DMS79 treated with DMSO at 0.1 percent for 48 hours (cell line): Measurements from ENCODE around the gene PTTG1IP.

Experiments used
- DNase-seq: peaks from one replicate; lab custom pipeline; 2025; lab: John Stamatoyannopoulos, UW

Gene PTTG1IP

DNA sequence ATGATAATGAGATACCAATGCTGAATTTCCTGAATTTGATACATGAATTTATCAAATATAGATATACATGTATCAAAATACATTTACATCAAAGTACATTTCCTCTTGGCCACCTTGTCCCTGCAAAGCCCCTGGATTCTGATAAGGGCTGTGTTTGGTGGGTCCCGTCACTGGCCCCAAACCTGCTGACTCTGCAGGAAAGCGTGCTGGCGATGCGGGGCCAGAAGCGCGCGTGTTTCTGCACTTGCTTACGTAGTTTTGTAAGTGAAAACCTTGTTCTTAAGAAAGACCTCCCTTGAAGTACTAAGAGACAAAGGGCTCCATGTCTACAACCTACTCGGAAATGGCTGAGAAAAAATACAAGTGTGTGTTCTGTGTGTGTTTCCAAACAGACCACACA, 36.2 kb upstream of the PTTG1IP start:
- DNase-seq, result peak; percentile 33

DNA sequence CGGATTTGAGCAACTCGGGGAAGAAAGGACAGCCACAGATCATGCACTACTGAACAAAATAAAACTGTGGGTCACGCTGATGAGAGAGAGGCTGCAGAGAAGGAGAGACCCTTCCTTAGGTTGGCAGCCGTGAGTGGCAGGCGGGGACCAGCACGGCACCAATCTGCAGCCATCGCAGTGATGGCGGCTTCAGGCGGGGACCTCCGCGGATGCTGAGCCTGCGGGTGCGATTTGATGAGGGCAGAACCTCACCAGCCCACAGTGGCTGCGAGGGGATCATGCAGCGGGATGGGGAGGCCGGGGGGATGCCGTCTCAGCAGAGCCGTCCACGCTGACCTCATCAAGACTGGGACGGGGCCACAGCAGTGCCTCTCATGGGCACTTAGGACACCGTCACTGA, 35.4 kb upstream of the PTTG1IP start:
- no peak for DNase-seq

DNA sequence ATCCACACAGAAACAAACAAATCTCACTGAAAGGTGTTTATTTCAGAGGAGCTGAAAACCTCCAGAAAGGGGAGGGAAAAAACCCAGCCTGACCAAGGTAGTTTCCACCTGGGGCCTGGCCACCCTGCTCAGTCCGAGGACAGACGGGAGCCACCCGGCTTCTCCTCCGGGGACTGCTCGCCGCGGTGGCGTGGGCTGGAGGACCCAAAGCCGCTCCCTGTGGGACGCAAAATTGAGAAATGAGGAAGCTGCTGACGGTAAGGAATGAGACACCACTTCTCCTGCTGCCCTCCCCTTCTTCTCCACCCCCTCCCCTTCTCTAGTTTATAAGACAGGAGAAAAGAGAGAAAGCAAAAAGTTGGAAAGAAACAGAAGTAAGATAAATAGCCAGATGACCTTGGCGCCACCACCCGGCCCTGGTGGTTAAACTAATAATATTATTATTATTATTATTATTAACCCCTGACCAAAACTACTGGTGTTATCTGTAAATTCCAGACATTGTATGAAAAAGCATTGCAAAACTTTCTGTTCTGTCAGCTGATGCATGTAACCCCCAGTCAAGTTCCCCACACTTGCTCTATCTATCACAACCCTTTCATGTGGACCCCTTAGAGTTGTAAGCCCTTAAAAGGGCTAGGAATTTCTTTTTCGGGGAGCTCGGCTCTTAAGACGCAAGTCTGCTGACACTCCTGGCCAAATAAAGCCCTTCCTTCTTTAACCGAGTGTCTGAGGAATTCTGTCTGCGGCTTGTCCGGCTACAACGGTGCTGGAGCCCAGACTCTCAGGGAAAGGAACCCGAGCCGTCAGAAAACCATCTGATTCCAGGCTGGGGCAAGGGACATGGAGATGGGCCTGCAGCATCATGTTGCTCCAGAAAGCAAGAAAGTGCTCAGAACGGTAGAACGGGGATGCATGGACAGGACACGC, 34.7 kb upstream of the PTTG1IP start:
- DNase-seq, result no peak

DNA sequence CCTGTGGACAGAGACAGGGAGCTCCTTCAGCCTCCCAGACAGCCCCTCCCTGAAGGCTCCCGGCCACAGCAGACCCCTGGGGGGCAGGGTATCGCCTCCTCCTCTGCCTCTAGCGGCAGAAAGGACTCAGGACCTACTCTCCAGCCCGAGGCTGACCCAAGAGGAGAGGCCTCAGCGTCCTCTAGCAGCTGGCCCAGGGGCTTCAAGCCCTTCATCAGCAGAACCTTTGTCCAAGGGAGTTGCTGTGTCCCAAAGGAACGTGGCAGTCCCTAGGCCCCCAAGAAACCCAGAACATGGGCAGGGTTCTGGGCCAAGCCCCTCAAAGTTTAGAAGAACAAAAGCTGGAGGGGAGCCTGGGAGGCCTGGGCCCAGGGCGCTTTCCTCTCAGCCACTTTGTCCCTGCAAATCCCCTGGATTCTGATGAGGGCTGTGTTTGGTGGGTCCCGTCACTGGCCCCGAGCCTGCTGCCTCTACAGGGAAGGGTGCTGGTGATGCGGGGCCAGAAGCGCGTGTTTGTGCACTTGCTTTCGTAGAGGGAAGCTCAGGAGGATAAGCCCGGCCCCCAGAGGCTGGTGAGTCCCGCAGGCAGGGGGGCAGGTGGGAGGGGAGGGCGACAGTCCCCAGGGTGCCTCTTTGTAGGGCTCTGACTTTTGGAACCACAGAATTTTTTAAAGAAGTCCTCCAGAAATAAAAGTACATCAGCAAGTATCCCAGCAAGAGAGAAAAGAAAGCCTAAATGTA, 33.9 kb upstream of the PTTG1IP start:
- no peak for DNase-seq

DNA sequence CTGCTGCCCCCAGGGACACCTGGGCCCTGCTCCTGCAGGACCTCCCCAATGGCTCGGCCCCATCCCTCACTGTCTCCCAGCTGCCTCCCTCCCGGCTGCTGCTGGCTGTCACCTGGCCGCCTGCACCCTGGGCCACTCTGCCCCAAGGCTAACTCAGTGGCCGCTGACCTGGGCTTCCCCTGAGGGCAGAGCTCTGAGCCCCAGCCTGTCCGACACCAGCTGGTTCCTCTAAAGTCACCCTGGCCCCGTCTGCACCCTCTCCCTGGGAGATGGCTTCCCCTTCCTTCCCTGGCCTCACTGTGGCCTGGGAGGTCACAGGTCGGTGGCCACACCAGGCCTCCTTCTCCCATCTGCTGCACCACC, 32.2 kb upstream of the PTTG1IP start:
- no peak for DNase-seq

DNA sequence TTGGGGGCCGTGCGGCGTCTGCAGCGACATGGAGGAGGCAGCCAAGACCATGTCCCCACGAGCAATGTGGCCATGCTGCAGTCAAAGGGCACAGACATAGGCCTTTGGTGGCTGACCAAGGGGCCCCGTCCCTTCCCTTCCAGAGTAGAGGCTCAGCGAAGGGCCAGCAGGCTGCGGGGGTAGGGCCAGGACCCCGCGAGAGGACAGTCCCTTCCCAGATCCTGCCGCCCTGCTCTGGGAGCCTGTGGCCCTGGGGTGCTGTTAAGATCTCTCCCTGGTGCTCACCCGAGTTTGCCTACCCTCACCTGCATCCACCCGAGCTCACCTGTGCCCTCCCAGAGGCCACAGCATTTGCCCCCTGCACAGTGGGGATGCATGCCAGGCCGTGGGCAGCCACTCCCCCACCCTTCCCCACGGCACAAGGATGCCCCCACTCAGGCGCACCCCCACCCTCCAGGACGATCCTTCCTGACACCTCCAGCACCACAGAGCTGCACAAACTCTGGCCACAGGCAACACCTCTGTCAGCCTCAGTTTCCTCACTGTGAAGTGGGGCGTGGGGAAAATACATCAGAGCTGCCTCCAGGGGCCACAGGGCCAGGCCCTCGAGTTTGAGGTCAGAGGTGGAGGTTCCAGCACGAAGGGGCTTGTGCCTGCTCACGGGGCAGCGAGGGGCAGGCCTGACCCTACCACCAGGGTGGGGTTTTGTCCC, 31.7 kb upstream of the PTTG1IP start:
- DNase-seq, result no peak

DNA sequence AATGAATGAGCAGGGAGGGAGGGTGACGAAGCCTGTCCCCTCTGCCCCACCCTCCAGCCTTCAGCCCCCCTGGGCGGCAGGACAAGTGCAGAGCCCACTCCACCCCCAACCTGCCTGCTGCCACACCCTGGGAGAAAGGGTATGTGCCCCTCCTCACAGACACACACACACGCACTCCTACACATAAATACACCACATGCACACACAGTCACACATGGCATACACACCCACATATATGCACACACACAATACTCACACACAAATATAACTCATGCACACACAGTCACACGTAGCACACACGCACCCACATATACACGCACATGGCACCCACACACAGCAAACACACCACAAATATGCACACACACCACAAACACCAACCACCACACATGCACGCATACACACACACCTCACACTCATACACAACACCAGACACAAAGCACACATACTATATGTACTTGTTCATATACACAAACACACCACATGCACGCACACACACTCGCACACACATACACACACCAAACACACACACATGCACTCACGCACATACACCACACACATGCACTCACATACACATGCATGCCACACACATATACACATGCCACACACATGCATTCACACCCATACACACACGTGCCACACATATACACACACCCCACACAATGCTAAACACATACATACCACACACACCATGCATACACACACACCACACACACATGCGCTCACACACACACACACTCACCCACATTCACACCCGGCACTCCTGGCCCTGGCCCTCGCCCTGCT, 30.8 kb upstream of the PTTG1IP start:
- no peak for DNase-seq

DNA sequence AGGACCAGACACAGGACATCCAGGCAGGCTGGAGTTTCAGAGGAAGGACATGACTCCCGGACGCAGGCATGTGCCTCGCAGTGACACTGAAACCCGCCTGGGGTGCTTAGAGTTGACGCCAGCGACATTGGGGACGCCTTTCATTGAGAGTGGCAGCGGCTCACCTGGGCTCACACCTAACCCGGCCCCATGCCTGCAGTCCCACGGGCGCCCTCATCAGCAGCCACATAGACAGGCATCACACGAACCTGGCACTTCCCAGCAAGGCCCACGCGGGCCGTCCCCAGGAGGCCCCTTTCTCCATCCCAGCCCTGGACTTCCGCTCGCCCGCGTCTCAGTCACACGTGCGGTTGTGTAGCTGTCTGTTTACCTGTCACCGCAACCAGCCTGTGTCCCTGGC, 30.2 kb upstream of the PTTG1IP start:
- DNase-seq, result no peak

DNA sequence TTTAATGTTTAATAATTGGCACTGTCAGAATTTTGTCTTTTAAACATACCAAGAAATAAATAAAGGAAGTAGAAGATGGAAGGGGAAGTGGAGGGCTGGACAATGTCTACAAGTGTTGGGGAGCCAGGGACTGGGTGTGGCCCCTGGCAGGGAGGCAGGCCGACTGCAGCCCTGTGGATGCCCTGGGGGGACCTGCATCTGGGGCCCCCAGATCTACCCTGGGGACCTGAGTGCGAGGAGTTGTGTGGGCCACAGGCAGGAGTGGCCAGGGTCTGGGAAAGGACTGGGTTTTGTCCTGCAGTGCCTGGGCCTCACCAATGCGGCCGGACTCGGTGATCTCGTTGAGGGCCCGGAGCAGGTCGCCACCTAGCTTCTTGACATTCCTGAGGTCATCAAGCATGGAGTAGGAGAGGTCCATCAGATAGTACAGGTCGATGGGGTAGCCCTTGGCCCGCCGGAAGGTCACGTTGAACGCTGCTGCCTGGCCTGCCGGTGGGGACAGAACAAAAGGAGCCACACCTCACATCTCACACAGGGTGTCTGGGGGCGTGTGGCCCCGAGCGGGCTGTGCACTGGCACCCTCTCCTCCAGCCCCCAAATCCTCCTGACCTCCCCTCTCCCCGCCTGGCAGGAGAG, 29.7 kb upstream of the PTTG1IP start:
- DNase-seq, result no peak

DNA sequence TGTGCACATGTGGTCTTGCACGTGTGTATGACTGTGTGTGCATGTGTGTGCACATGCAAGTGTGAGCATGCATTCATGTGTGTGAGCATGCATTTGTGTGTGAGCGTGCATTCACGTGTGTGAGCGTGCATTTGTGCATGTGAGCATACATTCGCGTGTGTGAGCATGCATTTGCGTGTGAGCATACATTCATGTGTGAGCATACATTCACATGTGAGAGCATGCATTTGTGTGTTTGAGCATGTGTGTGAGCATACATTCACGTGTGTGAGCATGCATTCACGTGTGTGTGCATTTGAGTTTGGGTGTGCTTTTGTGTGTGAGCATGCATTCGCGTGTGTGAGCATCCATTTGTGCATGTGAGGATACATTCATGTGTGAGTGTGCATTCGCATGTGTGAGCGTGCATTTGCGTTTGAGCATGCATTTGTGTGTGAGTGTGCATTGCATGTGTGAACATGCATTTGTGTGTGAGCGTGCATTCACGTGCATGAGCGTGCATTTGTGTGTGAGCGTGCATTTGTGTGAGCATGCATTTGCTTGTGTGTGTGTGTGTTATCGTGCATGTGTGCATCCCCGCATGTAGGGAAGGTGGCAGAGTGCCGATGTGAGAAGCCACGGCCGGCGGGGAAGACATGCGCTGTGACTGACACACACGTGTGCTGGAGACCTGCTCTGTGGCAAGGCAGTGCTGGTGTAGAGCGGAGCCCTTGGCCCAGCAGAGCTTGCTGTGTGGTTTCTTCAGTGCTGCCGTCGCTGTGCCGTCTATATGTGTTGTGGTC, 29.0 kb upstream of the PTTG1IP start:
- no peak for DNase-seq

DNA sequence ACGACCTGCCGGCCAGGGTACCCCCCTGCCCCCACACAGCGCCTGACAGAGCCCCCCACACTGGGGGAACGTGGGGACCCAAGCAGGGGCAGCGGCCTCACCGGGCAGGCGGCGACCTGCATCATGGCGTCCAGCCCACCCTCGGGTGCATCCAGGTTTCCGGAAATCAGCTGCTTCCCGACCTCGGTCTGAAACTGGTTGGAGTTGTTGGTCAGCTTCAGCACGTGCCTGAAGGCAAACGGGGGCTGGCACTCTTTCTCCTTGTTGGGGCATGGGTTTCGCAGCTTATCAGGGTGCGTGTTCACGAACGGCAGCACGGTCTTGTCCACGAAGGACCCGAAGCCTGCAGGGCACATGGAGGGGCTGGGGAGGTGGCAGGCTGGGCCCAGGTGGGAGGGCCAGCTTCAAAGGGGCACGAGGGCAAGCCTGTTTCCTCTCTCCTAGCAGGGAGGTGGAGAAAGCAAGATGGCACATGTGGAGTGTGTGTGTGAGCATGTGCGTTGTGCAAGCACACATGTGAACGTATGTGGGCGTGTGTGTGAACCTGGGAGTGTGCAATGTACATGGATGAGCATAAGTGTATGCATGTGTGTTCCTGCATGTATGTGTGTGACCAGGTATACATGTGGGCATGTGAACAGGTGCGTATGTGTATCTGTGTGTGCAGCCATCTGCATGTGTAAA, 28.0 kb upstream of the PTTG1IP start:
- DNase-seq, result no peak

DNA sequence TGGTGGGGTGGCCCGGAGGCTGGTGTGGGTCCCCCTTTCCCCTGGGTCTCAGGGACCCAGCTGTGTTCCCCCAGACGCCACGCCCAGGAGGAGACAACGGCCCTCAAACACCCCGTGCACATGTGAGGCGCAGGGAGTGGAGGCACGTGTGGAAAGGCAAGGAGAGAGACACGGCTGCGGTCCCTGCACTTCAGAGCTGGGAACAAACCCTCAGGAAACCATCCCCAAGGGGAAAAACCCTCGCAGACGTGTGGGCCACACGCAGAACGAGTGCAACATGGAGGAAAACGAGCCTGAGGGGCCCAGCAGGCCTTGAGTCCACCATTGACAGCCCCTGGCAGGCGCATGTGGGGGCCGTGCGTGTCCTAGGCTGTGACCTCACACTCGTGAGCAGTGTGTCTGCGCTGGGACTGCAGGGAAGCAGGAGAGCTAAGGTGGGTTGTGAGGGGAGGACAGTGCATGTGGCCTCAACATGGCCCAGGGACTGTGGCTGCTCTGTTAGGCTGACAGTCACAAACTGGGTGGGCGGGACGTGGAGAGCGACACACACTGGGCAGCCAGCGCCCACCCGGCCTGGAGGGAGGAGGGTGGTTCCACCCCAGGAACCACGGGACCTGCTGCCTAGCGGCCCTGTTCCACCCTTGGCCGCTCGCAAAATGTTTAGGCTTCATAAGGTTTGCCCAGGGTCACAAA, 27.2 kb upstream of the PTTG1IP start:
- no peak for DNase-seq

DNA sequence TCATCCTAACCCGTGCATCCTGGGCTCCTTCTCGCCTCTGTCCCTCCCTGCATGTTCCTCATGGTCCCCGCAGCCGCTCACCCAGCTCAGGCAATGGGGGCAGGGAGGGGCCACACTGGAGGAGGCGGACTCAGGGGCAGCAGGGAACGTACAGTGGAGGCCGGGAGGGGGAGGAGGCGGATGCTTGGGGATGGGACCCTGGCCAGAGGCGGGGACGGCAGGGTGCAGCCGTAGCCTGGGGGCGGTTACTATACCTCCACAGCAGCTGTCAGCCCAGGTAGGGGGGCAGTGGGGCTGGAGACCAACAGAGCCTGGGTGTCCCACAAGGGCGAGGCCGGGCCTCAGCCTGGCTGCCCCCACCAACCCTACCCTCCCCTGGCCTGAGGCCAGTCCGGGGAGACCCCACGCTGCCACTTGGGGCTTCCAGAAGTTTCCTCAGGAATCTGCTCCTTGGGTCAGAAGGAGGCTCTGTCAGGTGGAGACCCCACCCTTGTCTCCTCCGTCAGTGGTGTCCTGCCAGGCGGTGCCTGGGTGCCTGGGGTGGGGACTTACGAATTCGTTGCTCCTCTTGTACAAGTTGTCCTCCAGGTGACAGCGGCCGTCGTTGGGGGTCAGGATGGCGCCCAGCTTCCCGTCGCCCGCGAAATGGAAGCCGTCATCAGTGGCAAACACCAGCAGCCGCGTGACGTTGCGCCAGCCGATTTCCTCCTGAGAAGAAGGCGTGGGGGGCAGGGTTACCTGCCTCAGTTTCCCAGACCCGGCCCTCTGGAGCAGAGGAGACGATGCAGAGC, 26.5 kb upstream of the PTTG1IP start:
- no peak for DNase-seq

DNA sequence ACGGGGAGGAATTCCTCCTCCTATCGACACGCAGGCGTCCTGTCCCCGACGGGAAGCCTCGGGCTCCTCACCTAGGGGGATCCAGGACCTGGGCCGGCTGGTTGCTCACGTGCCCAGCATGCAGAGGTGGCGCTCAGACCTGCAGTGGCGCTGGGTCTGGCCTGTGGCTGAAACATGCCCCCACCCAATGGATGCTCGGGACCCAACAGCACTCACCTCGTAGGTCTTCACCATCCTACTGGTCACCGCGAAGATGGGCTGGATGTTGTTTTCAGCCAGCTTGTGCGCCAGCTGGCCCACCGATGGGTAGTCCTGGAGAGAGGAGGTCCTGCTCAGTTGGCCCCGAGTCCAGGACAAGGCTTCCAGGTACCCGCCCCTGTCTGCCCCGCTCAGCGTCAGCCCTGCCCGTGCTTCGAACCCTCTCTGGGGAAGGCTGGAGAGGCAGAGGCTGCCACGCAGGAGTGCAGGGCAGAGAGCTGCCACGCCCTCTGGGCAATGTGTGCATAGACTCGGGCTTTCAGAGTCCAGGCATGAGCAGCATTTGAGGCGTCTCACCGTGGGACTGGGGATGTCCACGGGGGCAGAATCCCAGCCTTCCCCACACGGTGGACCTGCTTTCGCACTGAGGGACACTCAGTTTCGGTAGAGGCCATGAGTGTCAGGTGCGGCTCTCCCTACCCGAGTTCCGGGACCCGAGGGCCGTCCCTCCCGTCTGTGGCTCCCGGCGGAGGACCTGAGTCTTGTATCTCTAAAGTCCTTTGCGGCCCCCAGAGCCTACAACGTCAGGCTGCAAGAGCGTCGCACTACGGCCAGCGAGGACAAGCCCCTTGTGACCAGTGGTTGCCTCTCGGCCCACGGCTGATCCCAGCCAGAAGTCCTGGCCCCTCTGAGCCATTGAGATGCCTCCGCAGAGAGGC, 25.6 kb upstream of the PTTG1IP start:
- DNase-seq, result no peak

DNA sequence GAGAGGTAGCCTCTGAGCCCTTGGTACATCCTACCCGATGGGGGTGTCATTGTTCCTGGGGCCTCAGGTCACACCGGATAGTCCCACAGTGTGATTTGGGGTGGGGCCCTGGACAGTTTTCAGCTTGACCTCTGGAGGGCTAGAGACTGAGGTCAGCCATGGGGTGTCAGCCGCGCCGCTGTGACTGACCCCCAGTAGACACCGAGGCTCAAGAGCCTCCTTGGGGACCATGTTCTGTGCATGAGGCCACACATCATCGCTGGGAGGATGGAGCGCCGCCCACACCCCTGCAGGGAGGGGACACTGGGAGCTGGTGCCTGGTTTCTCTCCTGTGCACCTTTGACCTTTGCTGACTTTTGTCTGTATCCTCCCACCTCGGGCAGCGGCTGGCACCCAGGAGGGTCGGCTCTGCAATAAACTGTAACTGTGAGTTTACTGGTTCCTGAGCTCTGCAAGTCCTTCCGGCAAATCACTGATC, 24.6 kb upstream of the PTTG1IP start:
- DNase-seq, result no peak

DNA sequence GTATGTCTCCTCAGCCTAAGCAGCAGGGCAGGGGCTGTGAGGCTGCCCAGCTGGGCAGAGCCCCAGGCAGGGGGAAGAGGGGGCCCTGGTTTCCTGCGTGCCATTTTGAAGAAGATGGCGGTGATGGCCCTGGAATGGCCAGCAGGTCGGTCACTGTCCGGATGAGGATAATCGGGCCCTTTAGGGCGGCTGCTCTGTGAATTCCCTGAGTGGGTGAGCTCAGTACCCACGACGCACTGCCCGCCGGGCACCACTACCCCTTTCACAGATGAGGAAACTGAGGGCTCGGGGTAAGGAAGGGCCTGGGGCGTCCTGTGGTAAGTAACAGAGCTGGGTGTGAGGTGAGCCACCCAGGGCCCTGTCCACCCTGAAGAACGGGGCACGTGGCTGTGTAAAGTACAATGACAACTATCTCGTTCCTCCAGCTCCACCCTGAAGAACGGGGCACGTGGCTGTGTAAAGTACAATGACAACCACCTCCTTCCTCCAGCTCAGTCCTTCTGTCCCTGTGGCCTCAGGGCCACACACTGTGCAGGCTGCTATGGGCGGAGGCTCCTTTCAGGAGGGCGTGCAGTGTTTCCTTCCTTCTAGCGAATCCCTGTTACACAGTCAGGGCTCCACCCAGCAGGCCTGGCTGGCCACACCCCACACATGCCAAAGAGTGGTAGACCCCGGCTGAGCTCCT, 24.0 kb upstream of the PTTG1IP start:
- no peak for DNase-seq
